OCI-M2 (cell line): ENCODE data around the gene AGPAT4.

ENCODE experiments used
- DNase-seq: peaks from one replicate; lab custom pipeline; 2025; ENCODE audit not compliant: unreplicated experiment; lab: John Stamatoyannopoulos, UW

AGPAT4 gene

DNA sequence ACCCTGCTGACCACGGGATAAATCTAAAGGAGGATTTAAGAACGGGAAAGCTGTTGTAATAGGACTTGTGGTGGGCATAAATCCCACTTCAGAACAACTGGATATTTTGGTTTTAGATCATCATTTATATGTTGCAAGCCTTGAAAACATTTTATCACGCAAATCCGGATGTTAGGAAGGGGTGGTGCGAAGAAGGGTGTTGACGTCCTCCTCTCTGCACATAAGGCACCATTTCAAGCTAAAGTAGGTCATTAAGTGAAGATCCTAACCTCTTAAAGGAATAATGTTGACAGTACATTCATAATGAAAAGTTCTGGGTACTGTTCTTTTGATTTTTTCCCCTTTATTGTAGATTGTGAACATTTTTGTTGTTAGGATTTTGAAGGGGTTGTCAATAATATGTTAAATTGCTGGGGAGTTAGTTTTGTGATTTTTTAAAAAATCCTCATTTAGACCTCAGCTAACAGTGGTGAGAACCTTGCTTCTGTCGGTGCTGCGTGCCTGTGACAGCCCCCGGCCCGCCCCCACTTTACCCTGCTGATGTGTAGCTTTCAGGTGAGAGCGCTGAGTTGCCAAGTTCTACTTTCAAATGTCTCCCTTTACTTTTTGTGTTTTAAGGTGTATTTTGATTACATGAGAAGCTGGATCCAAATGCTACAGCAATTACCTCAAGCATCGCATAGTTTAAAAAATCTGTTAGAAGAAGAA lies 193.4 kb downstream of the AGPAT4 start:
- DNase-seq = no peak
